HG03060 (cell line): ENCODE data around the gene SYNPO2.
"Not testable (repeated sequence)": the region's sequence is repeated elsewhere in the genome, so short reads cannot be mapped to it uniquely, and the experiment has no call there.

Source experiments
- ATAC-seq: cut with Tn5 transposase; IDR thresholded peaks from one replicate; pipeline ENCODE4 v1.9.1; 2021; ENCODE audit warnings: low read depth, moderate number of reproducible peaks; ENCODE audit not compliant: unreplicated experiment

Gene SYNPO2

DNA sequence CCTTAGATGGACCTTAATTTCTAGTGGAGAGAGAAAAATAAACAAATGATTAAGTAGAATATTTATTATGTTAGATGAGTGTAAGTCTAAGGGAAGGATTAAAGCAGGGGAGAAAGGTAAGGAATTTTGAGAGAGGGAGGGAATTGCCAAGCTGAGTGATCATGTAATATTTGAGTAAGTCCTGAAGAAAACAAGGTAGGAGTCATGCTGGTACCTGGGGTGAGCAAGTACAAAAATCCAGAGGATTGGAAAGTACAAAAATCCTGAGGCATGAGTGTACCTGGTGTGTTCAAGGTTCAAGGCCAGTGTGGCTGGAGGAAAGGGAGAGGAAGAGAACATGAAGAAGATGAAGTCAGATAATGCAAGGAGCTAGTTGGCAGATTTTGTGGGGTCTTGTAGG, 159.8 kb downstream of the SYNPO2 start:
- no peak for ATAC-seq

DNA sequence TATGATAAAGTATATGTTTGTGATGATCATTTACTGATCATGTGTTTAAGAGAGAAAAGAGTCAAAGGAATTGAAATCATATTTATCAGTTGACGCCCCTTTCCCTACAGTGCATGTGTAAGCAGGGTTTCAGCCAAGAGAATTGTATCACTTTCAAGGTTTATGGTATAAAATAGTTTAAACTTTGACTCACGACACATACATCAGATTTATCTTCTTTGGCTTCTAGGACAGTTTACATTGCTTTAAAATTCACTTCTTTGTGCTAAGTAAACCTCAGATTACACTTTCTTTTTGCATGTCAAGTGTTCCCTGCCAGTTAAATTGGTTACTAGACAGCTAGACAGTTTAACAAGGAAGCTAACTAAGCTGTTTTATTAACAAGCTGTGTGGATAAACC, 160.7 kb downstream of the SYNPO2 start:
- ATAC-seq = no peak

DNA sequence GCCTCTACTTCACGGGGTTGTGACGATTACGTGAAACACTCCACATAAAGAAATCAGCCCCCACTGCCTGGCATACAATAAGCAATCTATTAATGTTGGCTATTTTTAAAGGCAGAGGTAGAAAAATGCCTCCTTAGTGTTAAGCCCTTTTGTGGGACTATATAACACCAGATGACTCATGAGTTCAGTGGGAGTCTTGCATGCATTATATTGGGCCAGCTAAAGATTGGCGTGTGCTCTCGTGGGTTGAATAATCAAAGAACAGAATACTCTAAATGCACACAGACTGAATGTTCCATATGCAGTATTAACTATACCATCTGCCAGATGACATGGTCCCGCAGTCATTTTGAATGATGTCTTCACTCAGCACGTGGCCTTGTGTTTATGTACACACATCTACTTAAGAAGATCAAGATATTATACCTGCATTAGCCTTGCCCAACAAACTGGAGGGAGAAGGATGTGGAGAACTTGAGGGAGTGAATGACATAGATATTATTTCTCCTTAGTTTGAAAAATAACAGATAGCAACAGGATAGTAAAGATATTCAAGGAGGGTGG, 162.0 kb downstream of the SYNPO2 start:
- no peak for ATAC-seq

DNA sequence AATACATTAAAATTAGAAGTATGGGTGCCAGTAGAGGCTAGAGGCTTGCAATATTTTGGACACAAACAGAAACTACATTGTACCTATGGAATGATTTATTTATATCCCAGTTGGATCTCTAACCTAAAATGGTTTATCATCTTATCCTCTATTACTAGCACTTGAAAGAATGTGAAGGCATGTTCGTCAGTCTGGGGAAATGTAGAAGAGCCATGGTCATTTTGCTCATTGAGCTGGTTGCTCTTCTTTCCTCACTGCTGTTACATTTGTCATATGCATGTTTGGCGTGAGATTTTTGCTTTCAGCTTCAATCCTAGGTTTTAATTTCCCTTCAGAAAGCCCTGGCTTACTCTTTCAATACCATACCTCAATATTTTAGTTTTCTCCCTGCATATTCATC, 164.6 kb downstream of the SYNPO2 start:
- ATAC-seq = no peak

DNA sequence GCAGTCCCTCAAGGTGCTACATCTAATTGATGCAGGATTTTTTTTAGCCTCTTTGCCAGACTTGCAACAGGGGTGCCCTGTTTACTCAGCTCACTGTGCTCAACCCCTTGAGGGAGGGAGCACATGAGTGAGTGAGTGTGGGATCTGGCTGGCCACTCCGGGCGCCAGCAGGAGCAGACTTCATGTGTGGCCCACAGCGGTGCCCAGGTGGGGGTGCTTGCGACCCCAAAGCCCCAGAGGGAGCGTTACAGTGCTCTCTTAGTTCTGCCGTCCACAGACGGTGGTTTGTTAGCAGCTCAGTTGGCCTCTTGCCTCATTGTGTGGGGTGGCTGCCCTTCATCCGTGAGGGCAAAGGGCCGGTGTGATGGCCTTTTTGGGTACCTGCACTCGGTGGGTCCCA, 165.3 kb downstream of the SYNPO2 start:
- no peak for ATAC-seq

DNA sequence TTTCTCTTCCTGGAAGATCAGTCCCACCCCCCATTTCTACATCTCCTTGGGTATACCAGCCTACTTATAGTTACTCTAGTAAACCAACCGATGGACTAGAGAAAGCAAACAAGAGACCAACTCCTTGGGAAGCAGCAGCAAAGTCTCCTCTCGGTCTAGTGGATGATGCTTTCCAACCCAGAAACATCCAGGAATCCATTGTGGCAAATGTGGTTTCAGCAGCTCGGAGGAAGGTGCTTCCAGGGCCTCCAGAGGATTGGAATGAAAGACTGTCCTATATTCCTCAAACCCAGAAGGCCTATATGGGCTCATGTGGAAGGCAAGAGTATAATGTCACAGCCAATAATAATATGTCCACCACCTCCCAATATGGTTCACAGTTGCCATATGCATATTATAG, 168.8 kb downstream of the SYNPO2 start:
- ATAC-seq = no peak

DNA sequence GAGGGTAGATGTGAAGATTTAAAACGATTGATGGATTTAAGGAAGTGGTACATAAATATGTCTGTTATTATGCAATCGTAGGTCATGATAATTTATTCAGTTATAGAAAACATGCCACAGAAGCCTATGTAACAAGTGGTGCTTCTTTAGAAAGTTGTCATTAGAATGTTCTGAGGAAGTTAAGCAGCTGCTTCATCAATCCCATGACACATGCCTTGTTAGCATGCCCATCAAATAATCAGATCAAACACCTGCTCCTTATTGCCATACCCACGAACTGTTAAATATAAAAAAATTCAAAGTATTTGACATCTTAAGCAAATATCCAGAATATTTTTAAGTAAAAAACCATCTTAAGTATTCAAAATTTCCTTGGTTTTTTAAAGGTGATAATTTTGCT, 170.6 kb downstream of the SYNPO2 start:
- ATAC-seq = no peak

DNA sequence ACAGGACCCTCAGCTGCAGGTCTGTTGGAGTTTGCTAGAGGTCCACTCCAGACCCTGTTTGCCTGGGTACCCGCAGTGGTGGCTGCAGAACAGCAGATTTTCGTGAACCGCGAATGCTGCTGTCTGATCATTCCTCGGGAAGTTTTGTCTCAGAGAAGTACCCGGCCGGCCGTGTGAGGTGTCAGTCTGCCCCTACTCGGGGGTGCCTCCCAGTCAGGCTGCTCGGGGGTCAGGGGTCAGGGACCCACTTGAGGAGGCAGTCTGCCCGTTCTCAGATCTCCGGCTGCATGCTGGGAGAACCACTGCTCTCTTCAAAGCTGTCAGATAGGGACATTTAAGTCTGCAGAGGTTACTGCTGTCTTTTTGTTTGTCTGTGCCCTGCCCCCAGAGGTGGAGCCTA, 178.5 kb downstream of the SYNPO2 start:
- not testable (repeated sequence) for ATAC-seq

DNA sequence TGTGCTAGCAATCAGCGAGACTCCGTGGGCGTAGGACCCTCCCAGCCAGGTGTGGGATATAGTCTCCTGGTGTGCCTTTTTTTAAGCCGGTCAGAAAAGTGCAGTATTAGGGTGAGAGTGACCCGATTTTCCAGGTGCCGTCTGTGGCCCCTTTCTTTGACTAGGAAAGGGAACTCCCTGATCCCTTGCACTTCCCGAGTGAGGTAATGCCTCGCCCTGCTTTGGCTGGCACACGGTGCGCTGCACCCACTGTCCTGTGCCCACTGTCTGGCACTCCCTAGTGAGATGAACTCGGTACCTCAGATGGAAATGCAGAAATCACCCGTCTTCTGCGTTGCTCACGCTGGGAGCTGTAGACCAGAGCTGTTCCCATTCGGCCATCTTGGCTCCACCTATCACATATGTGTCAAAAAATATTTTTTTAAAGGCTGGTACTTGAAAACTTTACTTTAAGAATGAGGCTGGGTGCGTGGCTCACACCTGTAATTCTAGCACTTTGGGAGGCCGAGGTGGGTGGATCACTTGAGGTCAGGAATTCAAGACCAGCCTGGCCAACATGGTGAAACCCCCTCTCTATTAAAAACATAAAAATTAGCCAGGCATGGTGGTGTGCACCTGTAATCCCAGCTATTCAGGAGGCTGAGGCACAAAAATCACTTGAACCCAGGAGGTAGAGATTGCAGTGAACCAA, 179.2 kb downstream of the SYNPO2 start:
- ATAC-seq = not testable (repeated sequence)

DNA sequence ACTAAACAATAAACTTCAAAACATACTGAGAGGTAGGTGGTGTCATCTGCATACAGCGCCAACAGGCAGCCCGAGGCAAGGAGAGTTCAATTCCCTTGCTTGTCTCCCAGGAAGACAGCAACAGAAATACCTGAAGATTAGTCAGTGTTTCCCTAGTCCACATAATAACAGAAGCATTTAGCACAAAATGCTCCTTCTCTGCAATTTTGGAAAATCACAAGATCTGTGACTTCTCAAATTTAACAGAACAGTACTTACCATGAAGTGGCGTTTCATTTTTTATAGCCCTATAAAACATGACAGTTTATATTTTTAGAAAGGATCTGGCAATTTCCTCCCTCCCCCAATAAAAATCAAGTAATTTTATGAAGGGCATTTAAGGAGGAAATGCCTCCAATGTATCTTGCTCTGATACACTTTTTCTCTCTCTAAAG, 179.9 kb downstream of the SYNPO2 start:
- ATAC-seq = no peak

DNA sequence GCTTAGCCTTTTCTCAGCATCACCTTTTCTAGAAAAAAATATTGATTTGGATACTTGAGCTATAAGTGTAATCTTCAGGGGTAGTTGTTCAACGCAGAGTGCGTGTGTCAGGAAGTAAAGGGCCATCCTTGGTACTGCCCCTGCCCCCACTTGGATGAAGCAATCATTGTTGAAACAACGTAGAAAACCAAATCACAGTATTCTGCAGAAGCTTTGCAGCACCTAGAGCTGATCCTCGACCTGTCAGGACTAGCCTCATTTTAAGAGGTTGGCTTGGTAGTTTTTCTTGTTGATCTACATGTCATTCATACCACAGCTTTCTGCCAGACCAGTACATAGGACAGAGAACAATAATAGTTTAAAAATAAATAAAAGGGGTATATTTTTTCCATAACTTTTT, 181.6 kb downstream of the SYNPO2 start:
- no peak for ATAC-seq

DNA sequence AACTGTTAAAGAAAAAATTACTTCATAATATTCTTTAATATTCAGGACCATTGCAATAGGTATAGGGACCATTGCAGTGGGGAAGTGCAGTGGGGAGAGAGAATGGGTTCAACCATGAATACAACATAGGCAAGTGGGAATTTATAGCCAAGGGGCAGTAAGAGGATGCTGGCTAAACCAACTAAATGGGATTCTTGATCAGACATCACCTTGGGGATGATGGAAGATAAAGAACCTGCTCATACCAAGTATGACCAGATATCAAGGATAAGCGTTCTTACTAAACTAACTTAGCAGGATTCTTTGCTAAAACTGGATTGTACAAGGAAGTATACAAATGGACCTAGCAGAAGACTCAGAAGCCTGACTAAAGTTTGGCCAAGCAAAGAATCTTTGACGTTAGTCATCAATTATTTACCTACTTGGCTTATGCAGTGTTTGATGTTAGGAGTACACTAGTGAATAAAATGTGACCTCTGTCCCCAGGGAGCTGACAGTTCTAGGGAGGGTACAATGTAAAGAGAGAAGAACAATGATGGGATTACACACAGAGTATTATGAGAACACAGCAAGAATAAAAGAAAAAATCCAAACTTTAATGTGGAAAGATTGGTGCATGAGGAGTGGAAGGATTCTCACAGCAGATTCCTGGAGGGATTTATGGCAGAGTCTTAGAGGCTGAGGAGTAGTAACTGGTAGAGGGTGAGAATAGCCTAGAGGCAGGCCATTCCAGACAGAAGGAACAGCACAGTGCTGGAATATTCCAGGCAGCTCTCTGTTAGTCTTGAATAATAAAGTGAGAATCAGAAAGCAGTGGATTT, 192.3 kb downstream of the SYNPO2 start:
- ATAC-seq = no peak

DNA sequence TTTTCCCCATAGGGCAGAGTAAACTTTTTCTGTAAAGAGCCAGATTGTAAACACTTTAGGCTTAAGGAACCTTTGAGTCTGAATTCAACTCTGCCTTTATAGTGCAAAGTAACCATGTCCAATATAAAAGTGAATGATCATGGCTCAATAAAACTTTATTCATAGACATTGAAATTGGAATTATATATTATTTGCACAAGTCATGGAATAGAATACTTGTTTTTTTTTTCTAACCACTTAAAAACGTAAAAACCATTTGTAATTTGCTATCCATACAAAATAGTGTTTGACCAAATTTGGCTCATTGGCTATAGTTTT, 192.8 kb downstream of the SYNPO2 start:
- no peak for ATAC-seq

DNA sequence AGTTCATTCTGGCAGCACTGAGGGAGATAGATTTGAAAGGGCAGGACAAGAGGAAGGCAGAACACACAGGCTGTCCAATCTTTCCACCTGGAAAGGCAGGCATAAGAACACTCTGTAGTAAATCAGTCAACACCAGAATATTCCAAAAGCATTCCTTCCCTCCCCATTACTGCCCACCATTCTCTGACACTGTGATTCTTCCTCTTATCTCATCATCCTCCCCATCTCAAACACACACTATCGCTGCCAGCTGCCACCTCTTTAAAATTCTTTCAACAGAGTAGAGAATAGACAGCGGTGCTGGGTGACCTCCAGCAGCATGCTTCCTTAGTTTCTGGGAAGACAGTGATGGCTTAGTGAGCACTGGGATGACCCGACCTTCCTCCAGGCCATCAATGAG, 193.3 kb downstream of the SYNPO2 start:
- no peak for ATAC-seq

DNA sequence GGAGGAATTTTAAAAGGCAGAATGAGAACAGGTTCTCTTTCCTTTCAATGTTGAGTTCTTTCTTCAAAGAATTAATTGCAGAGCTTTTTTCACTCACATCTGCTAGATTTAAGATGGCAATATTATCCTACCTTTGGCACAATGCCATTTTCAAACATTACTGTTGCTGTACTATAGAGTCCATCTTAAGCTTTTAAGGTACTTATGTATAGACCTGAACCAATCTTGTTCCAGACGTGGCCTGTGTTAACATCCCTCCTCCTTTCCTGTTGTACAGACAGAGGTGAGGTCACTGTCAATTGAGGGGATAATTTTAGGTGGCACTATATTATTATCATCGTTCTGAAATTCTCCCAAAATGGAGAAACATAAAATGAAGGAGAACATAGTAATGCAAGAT, 194.0 kb downstream of the SYNPO2 start:
- ATAC-seq = no peak

DNA sequence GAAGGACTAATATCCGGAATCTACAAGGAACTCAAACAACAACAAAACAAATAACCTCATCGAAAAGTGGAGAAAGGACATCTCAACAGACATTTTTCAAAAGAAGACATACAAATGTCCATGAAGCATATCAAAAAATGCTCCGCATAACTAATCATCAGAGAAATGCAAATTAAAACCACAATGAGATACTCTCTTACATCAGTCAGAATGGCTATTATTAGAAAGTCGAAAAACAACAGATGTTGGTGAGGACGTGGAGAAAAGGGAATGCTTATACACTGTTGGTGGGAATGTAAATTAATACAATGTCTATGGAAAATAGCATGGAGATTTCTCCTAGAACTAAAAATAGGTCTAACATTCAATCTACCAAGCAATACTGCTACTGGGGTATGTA, 195.9 kb downstream of the SYNPO2 start:
- no peak for ATAC-seq

DNA sequence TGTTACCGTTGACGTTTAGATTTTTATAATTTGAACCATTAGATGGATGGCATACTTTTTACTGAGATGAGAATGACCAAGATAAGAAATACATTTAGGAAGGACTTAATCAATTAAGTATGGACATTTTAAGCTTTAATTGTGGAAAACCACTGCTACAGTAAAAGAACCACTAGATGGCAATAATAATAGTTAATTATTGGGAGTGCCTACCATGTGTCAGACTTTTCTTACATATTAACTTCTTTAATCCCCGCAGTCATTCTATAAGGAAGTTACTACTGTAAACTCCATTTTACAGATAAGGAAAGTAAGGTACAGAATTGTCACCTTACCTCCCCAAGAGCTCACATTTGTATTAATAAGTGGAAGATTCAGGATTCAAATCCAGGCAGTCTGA, 198.5 kb downstream of the SYNPO2 start:
- no peak for ATAC-seq

DNA sequence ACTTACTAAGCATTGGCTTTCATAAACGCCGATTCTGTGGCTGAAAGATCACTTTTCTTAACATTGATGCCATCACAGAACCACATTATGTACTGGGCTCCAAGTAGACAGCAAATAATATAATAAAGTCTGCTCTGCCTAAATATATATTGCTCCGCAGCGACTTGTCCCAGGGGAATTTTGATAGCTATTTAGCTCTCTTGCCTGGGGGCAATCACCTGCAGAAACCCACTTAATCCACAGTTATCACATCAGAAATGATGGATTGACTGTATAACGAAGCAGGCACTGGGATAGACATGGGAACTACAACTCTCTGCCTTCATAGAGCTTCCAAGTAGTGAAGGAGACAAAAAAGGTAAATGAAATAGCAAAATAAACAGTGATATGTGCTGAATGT, 199.0 kb downstream of the SYNPO2 start:
- ATAC-seq = no peak

DNA sequence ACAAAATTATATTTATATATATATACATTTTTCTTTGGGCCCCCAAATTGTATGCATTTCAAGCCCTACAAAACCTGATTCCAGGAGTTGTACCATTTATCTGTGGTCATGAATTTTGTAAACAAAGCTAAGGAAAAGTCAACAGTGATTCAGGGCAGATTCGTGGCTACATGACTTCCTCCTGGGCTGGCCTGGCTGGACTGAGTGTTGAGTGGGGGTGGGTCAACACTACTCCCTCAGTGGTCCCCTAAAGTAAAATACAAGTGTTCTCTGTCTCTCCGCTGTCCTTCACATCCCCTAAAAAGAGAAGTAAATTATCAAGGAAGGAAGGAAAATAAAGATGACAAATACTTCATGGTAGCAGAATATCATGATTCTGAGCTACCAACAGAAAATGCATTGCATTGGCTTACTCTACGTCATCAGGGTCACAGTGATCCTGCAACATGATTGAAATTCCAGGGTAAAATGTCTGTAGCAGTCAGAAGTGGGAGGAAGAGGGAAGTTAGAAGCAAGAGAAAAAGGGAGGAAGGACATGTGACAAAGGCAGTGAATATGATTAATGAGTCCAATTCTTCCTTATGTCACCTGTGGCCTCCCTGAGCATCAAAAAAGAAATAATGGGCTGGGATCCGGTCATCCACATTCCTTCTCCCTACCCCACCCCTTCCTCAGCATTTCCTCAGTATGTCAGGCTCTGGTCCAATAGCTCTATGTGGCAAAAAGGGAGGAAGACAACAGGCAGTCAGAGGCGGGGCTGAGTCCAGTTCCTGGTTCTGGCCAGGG, 204.6 kb downstream of the SYNPO2 start:
- ATAC-seq = no peak

DNA sequence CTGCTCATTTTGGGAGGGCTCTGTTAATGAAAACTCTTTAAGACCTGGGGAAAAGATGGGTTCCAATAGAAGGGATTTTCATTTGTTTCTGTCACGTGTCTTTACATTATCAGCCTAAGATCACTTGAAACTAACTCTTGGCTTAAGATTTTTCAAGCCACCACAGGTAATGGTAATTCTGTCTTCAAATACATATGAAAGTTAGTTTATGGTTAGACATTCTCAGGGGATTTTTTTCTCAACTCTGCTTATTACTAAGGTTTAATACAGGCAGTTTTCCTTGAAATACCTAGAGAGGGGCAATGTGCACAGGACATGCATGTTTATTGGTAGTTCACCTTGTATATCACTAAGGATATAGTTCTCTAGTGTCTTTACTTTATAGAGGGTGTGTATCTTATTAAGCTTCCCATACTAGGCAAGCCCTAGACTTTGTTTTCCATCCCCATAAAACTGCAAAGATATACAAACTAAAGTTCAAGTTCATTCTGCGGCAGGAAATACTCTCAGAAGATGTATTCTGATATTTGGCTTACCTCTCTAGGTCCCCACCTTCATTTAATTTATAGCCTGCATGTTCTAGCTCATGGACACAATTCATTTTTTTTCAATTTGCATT, 208.7 kb downstream of the SYNPO2 start:
- ATAC-seq = no peak

DNA sequence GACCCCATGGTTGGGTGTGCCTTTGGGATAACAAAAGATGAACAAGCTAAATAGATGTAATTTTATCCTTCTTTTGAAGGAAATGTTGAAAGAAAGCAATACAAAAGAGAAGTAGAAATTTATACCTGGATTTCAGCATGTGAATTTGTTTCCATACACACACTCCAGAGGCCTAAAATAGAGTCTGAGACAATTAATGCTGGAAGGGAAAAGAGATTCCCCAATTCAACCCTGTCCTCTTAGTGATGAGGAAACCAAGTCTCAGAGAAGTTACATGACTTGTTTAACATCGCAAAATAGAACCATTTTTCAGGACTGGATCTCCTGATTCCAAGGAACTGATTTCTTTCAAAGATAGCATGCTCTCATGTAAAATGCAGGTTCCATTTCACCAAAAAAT, 209.7 kb downstream of the SYNPO2 start:
- no peak for ATAC-seq
